ENCODE results near the gene MYCL.
"Not testable (repeated sequence)": the region's sequence is repeated elsewhere in the genome, so short reads cannot be mapped to it uniquely, and the experiment has no call there.

Gene MYCL

DNA sequence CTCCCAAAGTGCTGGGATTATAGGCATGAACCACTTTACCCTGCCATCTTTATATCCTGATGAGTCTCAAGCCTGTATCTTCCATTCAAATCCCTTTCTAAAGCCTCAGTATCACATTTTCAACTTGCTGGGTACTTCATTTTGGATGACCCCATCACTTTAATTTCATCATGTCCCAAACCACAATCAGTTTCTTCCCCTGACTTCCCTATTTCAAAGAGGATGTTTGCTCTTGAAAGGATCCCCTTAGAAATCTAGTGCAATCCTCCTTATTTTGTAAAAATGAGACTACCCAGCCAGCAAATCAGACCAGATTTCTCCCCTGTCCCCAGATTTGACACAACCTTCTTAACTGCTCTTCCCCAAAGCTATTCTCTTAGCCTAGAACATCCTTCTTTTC, 11.4 kb downstream of the MYCL start:
- DNase-seq (ENCODE audit: low spot score): no peak

GRCh38 chr1:39886757-39887231, 14.9 kb downstream of the MYCL start:
- DNase-seq (ENCODE audit: low spot score): peak; percentile 71

- DNase-seq (ENCODE audit: low spot score): no peak
These were observed 16.2 kb downstream of the MYCL start for GRCh38 chr1:39885516-39885915.

DNA sequence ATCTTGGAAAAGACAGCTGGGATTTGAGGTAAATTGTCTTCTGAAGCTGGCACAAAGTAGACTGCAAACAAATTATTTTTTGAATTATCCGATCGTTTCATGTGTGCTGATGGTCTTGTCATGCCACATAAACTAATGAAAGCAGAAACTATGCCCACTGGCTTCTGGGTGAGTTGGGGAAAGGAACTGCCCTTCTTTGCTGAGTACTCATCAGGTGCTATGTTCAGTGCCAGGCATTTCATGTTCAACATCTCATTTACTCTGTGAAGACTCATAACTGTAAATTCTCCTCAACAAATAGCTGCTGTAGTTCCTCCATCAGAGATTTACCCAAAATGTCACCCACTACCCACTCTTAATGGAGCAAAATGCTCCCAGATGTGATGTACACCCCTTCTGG, 19.6 kb downstream of the MYCL start:
- DNase-seq (ENCODE audit: low spot score): no peak

GRCh38 chr1:39877980-39878956, 23.4 kb downstream of the MYCL start:
- DNase-seq (ENCODE audit: low spot score): no peak

- no peak for DNase-seq (ENCODE audit: low spot score)
These were observed 24.4 kb downstream of the MYCL start for GRCh38 chr1:39877231-39877778.

GRCh38 chr1:39876144-39876543, 25.6 kb downstream of the MYCL start:
- DNase-seq (ENCODE audit: low spot score): no peak

- DNase-seq (ENCODE audit: low spot score): no peak
These were observed 29.0 kb downstream of the MYCL start for GRCh38 chr1:39872698-39873097.

DNA sequence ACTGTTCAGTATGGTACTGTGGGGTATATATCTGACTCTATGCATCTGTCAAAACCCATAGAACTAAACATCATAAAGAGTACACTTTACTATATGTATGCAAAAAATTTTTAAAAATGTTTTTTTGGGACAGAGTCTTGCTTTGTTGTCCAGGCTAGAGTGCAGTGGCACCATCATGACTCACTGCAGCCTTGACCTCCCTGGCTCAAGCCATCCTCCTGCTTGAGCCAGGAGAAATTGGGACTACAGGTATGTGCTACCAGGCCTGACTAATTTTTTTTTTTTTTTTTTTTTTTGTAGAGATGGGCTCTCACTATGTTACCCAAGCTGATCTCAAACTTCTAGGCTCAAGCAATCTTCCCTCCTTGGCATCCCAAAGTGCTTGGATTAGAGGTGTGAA, 29.9 kb downstream of the MYCL start:
- DNase-seq (ENCODE audit: low spot score): no peak

GRCh38 chr1:39871043-39871442, 30.7 kb downstream of the MYCL start:
- DNase-seq (ENCODE audit: low spot score): not testable (repeated sequence)

DNA sequence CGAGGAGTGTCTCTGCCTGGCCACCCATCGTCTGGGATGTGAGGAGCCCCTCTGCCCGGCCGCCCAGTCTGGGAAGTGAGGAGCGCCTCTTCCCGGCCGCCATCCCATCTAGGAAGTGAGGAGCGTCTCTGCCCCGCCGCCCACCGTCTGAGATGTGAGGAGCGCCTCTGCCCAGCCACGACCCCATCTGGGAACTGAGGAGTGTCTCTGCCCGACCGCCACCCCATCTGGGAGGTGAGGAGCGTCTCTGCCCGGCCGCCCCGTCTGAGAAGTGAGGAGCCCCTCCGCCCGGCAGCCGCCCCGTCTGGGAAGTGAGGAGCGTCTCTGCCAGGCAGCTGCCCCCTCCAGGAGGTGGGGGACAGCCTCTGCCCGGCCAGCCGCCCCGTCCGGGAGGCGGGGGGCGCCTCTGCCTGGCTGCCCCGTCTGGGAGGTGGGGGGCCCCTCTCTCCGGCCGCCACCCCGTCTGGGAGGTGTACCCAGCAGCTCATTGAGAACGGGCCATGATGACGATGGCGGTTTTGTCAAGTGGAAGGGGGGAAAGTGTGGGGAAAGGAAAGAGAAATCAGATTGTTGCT, 32.1 kb downstream of the MYCL start:
- DNase-seq (ENCODE audit: low spot score): not testable (repeated sequence)

DNA sequence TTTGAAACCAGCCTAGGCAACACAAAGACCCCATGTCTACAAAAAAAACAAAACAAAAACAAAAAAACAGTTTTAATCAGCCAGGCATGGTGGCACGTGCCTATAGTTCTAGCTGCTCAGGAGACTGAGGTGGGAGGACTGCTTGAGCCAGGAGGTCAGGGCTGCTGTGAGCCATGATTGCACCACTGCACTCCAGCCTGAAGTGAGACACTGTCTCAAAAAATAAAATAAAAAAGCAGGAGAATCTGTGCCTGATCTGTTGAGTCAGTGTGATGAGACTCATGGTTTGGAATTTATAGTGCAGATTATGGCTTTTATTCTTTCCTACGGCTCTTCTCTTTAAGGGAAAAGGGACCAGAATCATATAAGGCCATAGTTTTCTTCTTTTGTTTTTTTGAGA, 35.0 kb downstream of the MYCL start:
- DNase-seq (ENCODE audit: low spot score): no peak

DNA sequence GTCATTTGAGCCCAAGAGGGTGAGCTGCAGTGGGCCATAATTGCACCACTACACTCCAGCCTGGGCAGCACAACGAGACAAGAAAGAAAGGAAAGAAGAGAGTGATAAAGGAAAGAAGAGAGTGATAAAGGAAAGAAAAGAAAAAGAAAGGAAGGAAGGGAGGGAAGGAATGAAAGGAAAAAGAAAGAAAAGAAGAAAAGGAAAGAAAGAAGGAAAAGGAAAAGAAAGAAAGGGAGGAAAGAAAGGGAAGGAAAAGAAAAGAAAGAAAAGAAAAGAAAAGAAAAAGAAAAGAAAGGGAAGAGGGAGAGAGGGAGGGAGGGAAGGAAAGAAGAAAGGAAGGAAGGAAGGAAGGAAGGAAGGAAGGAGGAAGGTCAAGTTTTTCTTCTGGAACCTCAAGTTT, 36.0 kb downstream of the MYCL start:
- DNase-seq (ENCODE audit: low spot score): no peak

- no peak for DNase-seq (ENCODE audit: low spot score)
These were observed 38.5 kb downstream of the MYCL start for GRCh38 chr1:39863177-39863576.

DNA sequence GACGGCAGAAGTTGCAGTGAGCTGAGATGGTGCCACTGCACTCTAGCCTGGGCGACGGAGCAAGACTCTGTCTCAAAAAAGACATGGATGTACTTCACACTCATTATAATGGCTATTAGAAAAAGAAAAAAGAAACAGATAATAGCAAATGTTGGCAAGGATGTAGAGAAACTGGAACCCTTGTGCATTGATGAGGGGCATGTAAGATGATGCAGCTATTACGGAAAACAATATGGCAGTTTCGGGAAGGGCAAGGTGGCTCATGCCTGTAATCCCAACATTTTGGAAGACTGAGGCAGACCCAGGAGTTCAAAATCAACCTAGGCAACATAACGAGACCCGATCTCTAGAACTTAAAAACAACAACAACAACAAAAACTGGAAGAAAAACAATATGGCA, 40.7 kb downstream of the MYCL start:
- no peak for DNase-seq (ENCODE audit: low spot score)

DNA sequence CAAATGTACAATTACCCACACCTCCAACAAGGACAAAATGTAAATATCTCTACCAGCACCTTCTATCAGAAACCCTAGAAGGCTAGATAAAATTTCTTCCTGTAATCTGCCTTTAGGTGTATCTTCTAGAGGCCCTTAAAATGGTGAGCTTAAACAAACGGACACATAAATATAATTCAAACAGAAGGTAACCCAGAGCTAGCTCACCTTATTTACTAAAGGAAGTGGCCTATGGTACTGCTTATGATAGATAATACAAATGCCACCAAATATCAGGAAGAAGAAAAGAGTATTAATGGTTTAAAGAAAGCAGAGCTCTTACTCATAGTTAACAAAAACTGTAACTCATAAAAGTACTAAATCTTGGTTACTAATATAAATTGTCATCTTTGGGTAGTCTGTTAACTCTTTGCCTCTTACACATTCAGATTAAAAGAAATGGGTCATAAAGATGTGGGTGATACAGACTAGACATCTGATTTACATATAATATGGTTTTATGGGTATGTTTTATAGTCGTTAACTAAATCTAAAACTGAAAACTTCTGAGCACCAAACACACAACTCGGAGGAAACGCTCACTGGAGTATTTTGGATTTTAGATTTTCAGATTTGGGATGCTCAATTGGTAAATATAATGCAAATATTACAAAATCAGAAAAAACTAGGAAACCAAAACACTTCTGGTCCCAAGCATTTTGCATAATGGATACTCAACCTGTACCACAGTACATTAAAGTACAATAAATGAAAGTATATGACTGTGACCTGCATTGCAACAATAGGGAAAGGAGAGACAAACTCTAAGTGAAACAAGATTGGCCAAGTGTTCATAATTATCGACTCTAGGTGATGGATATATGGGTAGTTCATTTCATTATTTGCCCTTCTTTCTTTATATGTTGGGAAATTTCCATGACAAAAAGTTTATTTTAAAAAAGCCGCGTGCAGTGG, 41.6 kb downstream of the MYCL start:
- no peak for DNase-seq (ENCODE audit: low spot score)

- DNase-seq (ENCODE audit: low spot score): no peak
These were observed 43.4 kb downstream of the MYCL start for GRCh38 chr1:39858315-39858714.

DNA sequence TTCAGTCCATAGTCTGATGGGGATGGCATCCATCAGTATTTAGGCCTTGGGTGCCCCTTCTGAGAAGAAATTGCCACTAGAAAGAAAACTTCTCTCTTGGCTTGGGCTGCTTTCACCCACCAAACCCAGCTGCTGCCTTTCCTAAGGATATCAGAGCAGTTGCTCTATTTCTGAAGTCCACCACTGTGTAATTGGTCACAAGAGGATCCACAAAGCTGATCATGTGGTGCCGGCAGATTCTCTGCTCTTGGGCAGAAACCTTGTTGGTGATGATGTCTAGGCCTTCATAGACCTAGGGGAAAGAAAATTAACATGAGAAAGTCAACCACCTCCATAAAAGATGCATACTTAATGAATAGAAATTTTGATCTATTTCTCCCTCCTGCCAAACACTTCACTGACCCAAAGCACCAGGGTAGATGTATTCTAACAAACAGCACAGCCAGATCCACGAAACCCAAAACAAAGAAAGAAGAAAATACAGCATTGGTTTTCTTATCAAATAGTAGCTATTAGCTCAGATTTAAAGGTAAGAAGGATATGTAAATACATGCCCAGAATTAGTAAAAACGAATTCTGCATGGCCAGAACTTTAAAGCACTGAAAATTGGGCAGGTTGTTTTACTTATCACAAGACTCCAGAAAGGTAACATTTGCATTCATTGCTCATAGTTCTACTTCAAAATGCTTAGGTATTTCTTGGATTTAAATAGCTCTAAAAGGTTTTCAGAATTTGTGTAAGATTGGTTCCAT, 44.4 kb downstream of the MYCL start:
- no peak for DNase-seq (ENCODE audit: low spot score)

DNA sequence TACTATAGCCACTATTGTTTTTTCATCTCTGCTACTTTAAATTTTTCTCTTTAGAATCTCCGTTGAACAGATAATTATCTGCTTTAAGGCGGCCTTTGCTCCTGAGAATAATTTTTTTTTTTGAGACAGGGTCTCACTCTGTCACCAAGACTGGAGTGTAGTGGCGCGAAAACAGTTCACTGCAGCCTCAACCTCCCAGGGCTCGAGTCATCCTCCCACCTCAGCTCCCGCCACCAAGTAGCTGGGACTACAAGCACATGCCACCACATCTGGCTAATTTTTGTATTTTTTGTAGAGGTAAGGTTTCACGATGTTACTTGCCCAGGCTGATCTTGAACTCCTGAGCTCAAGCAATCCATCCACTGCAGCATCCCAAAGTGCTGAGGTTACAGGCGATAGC, 47.0 kb downstream of the MYCL start:
- no peak for DNase-seq (ENCODE audit: low spot score)

- no peak for DNase-seq (ENCODE audit: low spot score)
These were observed 47.4 kb downstream of the MYCL start for GRCh38 chr1:39854314-39854713.

GRCh38 chr1:39852876-39853275, 48.8 kb downstream of the MYCL start:
- no peak for DNase-seq (ENCODE audit: low spot score)

All from putamen (tissue), 1 donor.